Progenitor cell of endocrine pancreas (in vitro differentiated cells): ENCODE results near the gene MYOF. TPM values are rescaled to one million over a fixed set of nuclear protein-coding genes. Genes with fewer than 3 reads are reported as not detected.
A peak's percentile ranks its signal among the peaks of the same experiment; 100 is the strongest.

ENCODE experiments used
- DNase-seq: peaks from one replicate; pipeline ENCODE4 v3.0.0; 2021; ENCODE audit warnings: low spot score; ENCODE audit not compliant: unreplicated experiment
- H3K27ac Mint-ChIP-seq: 2 replicates; pipeline ENCODE4 v1.8.0; 2021; ENCODE audit warnings: mild to moderate bottlenecking, moderate library complexity, mixed read lengths
- H3K27me3 Mint-ChIP-seq: 2 replicates; pipeline ENCODE4 v1.8.0; 2021; ENCODE audit warnings: mixed read lengths
- H3K36me3 Mint-ChIP-seq: 2 replicates; pipeline ENCODE4 v1.8.0; 2022; ENCODE audit warnings: mixed read lengths; ENCODE audit not compliant: insufficient read depth
- H3K4me1 Mint-ChIP-seq: 2 replicates; pipeline ENCODE4 v1.8.0; 2021; ENCODE audit warnings: low read depth, mixed read lengths
- H3K4me3 Mint-ChIP-seq: 2 replicates; pipeline ENCODE4 v1.8.0; 2021; ENCODE audit warnings: low read depth, mild to moderate bottlenecking, moderate library complexity, mixed read lengths
- H3K9me3 Mint-ChIP-seq: 2 replicates; pipeline ENCODE4 v1.8.0; 2021; ENCODE audit warnings: low read depth, mixed read lengths
- CTCF ChIP-seq: fragments of 200-600 bp; sonication (generic); IDR thresholded peaks from one replicate; pipeline ENCODE4 v1.5.0; 2021; ENCODE audit warnings: antibody characterized with exemption, mild to moderate bottlenecking; ENCODE audit not compliant: unreplicated experiment
- total RNA-seq: library from RNA; stranded (reverse); gene quantifications from 2 replicates; pipeline ENCODE4 v1.2.1, GENCODE V29; 2021

MYOF gene
- total RNA-seq, 1 donor from 2014 or later: 25.5 TPM

- Mint-ChIP-seq H3K36me3 (peaks cover 3% of the 10 kb centered on the region), H3K9me3 (no peaks in the 10 kb centered on the region), H3K27ac (peak overlapping the region; percentile 97), H3K27me3 (no peaks in the 10 kb centered on the region), H3K4me1 (peaks cover 51% of the 10 kb centered on the region), H3K4me3 (peak overlapping the region; percentile 39)
- TF ChIP-seq CTCF: no peak
- no peak for DNase-seq
Observed at GRCh38 chr10:93435621-93436397, 46.3 kb downstream of the MYOF start.

GRCh38 chr10:93434991-93435491 is 47.1 kb downstream of the MYOF start:
- Mint-ChIP-seq H3K36me3 (peaks cover 3% of the 10 kb centered on the region), H3K4me3 (no peak overlapping the region), H3K27ac (peak overlapping the region; percentile 79), H3K9me3 (no peaks in the 10 kb centered on the region), H3K4me1 (peaks cover 45% of the 10 kb centered on the region), H3K27me3 (no peaks in the 10 kb centered on the region)
- no peak for TF ChIP-seq CTCF
- no peak for DNase-seq

- Mint-ChIP-seq H3K27ac (no peak overlapping the region), H3K4me3 (no peak overlapping the region), H3K27me3 (no peaks in the 10 kb centered on the region), H3K36me3 (peaks cover 5% of the 10 kb centered on the region), H3K4me1 (peaks cover 11% of the 10 kb centered on the region), H3K9me3 (no peaks in the 10 kb centered on the region)
- no peak for DNase-seq
- TF ChIP-seq CTCF: no peak
Observed at GRCh38 chr10:93431361-93431760, 50.8 kb downstream of the MYOF start.

GRCh38 chr10:93425861-93426260 is 56.3 kb downstream of the MYOF start:
- no peaks in the 10 kb centered on the region for H3K9me3 Mint-ChIP-seq
- peak overlapping the region; percentile 69 for H3K27ac Mint-ChIP-seq
- H3K4me1 Mint-ChIP-seq: peaks cover 17% of the 10 kb centered on the region
- no peaks in the 10 kb centered on the region for H3K27me3 Mint-ChIP-seq
- no peak overlapping the region for H3K4me3 Mint-ChIP-seq
- peaks cover 2% of the 10 kb centered on the region for H3K36me3 Mint-ChIP-seq
- DNase-seq: no peak
- TF ChIP-seq CTCF: no peak

- no peak for TF ChIP-seq CTCF
- peak overlapping the region; percentile 95 for H3K27ac Mint-ChIP-seq
- peaks cover 42% of the 10 kb centered on the region for H3K4me1 Mint-ChIP-seq
- H3K27me3 Mint-ChIP-seq: no peaks in the 10 kb centered on the region
- H3K4me3 Mint-ChIP-seq: no peak overlapping the region
- no peaks in the 10 kb centered on the region for H3K36me3 Mint-ChIP-seq
- no peaks in the 10 kb centered on the region for H3K9me3 Mint-ChIP-seq
- no peak for DNase-seq
Observed at GRCh38 chr10:93422118-93422517, 60.0 kb downstream of the MYOF start.
